ENCODE data around the gene GPC5. TPM values are rescaled to one million over a fixed set of nuclear protein-coding genes. Genes with fewer than 3 reads are reported as not detected.

GPC5 gene
- total and polyA plus RNA-seq, 2 experiments from 2014 or later = 0.32 TPM; not detected in 1

DNA sequence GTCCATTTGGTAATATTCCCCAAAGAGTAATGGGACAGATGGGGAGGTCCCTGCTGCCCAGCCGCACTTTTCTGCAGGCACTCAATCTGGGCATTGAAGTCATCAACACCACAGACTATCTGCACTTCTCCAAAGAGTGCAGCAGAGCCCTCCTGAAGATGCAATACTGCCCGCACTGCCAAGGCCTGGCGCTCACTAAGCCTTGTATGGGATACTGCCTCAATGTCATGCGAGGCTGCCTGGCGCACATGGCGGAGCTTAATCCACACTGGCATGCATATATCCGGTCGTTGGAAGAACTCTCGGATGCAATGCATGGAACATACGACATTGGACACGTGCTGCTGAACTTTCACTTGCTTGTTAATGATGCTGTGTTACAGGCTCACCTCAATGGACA, 295.0 kb downstream of the GPC5 start:
- in situ Hi-C loops (cut with MboI) = no loop called here
- TF ChIP-seq EZH2phosphoT487 (IDR thresholded peaks at IDR 0.05; ENCODE audit: insufficient read depth, low read depth) = no peak
- no peak for TF ChIP-seq EZH2 (IDR thresholded peaks at IDR 0.05; ENCODE audit: insufficient read depth, poor library complexity, severe bottlenecking)
- no peaks in the 10 kb centered on the region for H3K27me3 ChIP-seq (replicated peaks; ENCODE audit: insufficient read depth)
- no peak overlapping the region for H2AFZ ChIP-seq
- H3K27ac ChIP-seq = no peak overlapping the region
- H3K79me2 ChIP-seq (ENCODE audit: insufficient read depth) = no peaks in the 10 kb centered on the region
- H3K4me2 ChIP-seq (ENCODE audit: unreplicated experiment) = no peak overlapping the region
- H3K9me3 ChIP-seq (ENCODE audit: low read depth) = no peaks in the 10 kb centered on the region
- WGBS, 2 experiments (ENCODE audit: low coverage in 1 of 2, low lambda C conversion rate in 2 of 2, missing lambda C conversion rate in 2 of 2) = 50 to 58% methylated on average over 11 of the region's 11 CpGs
- no peaks in the 10 kb centered on the region for H3K9me2 ChIP-seq (ENCODE audit: insufficient read depth)
- no peak overlapping the region for H3K9ac ChIP-seq
- no peaks in the 10 kb centered on the region for H3K4me1 ChIP-seq (ENCODE audit: insufficient read depth)
- H4K20me1 ChIP-seq (ENCODE audit: insufficient read depth) = no peaks in the 10 kb centered on the region
- H3K36me3 ChIP-seq (ENCODE audit: low read depth) = no peaks in the 10 kb centered on the region
- H3F3A ChIP-seq (ENCODE audit: insufficient read depth) = no peaks in the 10 kb centered on the region
- H3K4me3 ChIP-seq = no peak overlapping the region
- DNase-seq = no peak

- Histone ChIP-seq H4K20me1 (ENCODE audit: insufficient read depth) (no peaks in the 10 kb centered on the region), H3F3A (ENCODE audit: insufficient read depth) (no peaks in the 10 kb centered on the region), H3K9me2 (ENCODE audit: insufficient read depth) (no peaks in the 10 kb centered on the region), H3K4me2 (ENCODE audit: unreplicated experiment) (no peak overlapping the region), H3K27me3 (replicated peaks; ENCODE audit: insufficient read depth) (no peaks in the 10 kb centered on the region), H3K27ac (no peak overlapping the region), H3K79me2 (ENCODE audit: insufficient read depth) (no peaks in the 10 kb centered on the region), H3K4me3 (no peak overlapping the region), H3K9ac (no peak overlapping the region), H2AFZ (no peak overlapping the region), H3K9me3 (ENCODE audit: low read depth) (no peaks in the 10 kb centered on the region), H3K4me1 (ENCODE audit: insufficient read depth) (no peaks in the 10 kb centered on the region), H3K36me3 (ENCODE audit: low read depth) (no peaks in the 10 kb centered on the region)
- WGBS, 2 experiments (ENCODE audit: low coverage in 1 of 2, low lambda C conversion rate in 2 of 2, missing lambda C conversion rate in 2 of 2) = 27 to 37% methylated on average over 2 of the region's 2 CpGs
- DNase-seq = no peak
- in situ Hi-C loops (cut with MboI) = no loop called here
- no peak for TF ChIP-seq EZH2 (IDR thresholded peaks at IDR 0.05; ENCODE audit: insufficient read depth, poor library complexity, severe bottlenecking)
- TF ChIP-seq EZH2phosphoT487 (IDR thresholded peaks at IDR 0.05; ENCODE audit: insufficient read depth, low read depth) = no peak
These were observed 299.9 kb downstream of the GPC5 start for GRCh38 chr13:91698308-91698707.

- no peak overlapping the region for H3K27ac ChIP-seq
- H3K36me3 ChIP-seq (ENCODE audit: low read depth) = no peaks in the 10 kb centered on the region
- no peaks in the 10 kb centered on the region for H3F3A ChIP-seq (ENCODE audit: insufficient read depth)
- no peak overlapping the region for H3K4me2 ChIP-seq (ENCODE audit: unreplicated experiment)
- no peak for TF ChIP-seq EZH2 (IDR thresholded peaks at IDR 0.05; ENCODE audit: insufficient read depth, poor library complexity, severe bottlenecking)
- TF ChIP-seq EZH2phosphoT487 (IDR thresholded peaks at IDR 0.05; ENCODE audit: insufficient read depth, low read depth) = no peak
- H2AFZ ChIP-seq = no peak overlapping the region
- no peaks in the 10 kb centered on the region for H3K27me3 ChIP-seq (replicated peaks; ENCODE audit: insufficient read depth)
- H3K9me3 ChIP-seq (ENCODE audit: low read depth) = no peaks in the 10 kb centered on the region
- H3K9ac ChIP-seq = no peak overlapping the region
- H3K4me3 ChIP-seq = no peak overlapping the region
- no peaks in the 10 kb centered on the region for H4K20me1 ChIP-seq (ENCODE audit: insufficient read depth)
- H3K79me2 ChIP-seq (ENCODE audit: insufficient read depth) = no peaks in the 10 kb centered on the region
- 17 to 35% methylated on average over 3 of the region's 3 CpGs for WGBS, 2 experiments (ENCODE audit: low coverage in 1 of 2, low lambda C conversion rate in 2 of 2, missing lambda C conversion rate in 2 of 2)
- in situ Hi-C loops (cut with MboI) = no loop called here
- no peaks in the 10 kb centered on the region for H3K4me1 ChIP-seq (ENCODE audit: insufficient read depth)
- no peaks in the 10 kb centered on the region for H3K9me2 ChIP-seq (ENCODE audit: insufficient read depth)
- no peak for DNase-seq
These were observed 300.3 kb downstream of the GPC5 start for GRCh38 chr13:91698767-91699166.

DNA sequence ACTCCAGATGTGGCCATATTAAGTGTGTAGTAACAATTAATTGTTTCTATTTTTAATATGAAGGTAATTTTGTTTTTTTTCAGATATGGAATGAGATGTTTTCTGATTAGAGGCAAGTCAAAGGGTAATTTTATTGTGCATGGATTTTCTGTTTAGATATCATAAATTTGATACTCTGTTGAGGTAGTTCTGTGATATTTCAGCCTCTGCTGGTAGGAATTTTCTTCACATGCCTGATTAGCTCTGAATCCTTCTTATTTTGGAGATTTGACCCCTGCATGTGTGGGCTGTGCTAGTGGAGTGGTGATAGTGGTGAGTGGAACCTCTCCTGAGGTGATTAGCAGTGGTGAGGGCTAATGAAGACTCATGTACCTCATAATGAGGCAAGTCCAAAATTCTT, 301.4 kb downstream of the GPC5 start:
- H3K79me2 ChIP-seq (ENCODE audit: insufficient read depth) = no peaks in the 10 kb centered on the region
- H3K9ac ChIP-seq = no peak overlapping the region
- no peaks in the 10 kb centered on the region for H3K9me3 ChIP-seq (ENCODE audit: low read depth)
- H3K36me3 ChIP-seq (ENCODE audit: low read depth) = no peaks in the 10 kb centered on the region
- H3K9me2 ChIP-seq (ENCODE audit: insufficient read depth) = no peaks in the 10 kb centered on the region
- no peak overlapping the region for H3K4me3 ChIP-seq
- no peak for DNase-seq
- no peak overlapping the region for H3K27ac ChIP-seq
- H2AFZ ChIP-seq = no peak overlapping the region
- no peaks in the 10 kb centered on the region for H3K27me3 ChIP-seq (replicated peaks; ENCODE audit: insufficient read depth)
- TF ChIP-seq EZH2phosphoT487 (IDR thresholded peaks at IDR 0.05; ENCODE audit: insufficient read depth, low read depth) (no peak), EZH2 (IDR thresholded peaks at IDR 0.05; ENCODE audit: insufficient read depth, poor library complexity, severe bottlenecking) (no peak)
- no peaks in the 10 kb centered on the region for H4K20me1 ChIP-seq (ENCODE audit: insufficient read depth)
- in situ Hi-C loops (cut with MboI) = no loop called here
- no peak overlapping the region for H3K4me2 ChIP-seq (ENCODE audit: unreplicated experiment)
- no peaks in the 10 kb centered on the region for H3K4me1 ChIP-seq (ENCODE audit: insufficient read depth)
- no peaks in the 10 kb centered on the region for H3F3A ChIP-seq (ENCODE audit: insufficient read depth)

DNA sequence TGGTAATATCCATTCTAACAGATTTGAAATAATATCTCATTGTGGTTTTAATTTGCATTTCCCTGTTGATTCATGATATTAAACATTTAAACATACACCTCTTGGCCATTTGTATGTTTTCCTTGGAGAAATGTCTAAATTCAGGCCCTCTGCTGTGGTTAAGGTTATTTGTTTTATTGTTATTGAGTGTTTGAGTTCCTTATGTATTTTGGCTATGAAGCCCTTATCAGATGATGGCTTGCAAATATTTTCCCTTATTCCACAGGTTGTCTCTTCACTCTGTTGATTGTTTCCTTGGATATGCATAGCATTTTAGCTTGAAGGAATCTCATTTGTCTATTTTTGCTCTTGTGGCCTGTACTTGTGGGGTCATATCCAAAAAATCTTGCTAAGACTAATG, 303.6 kb downstream of the GPC5 start:
- no peaks in the 10 kb centered on the region for H3K27me3 ChIP-seq (replicated peaks; ENCODE audit: insufficient read depth)
- H3K36me3 ChIP-seq (ENCODE audit: low read depth) = no peaks in the 10 kb centered on the region
- H3K9me3 ChIP-seq (ENCODE audit: low read depth) = no peaks in the 10 kb centered on the region

More for the DNA sequence above, 303.6 kb downstream of the GPC5 start:
- Histone ChIP-seq H3K4me3 (no peak overlapping the region), H3K9me2 (ENCODE audit: insufficient read depth) (no peaks in the 10 kb centered on the region), H4K20me1 (ENCODE audit: insufficient read depth) (no peaks in the 10 kb centered on the region), H3K9ac (no peak overlapping the region), H3K27ac (no peak overlapping the region), H3K4me1 (ENCODE audit: insufficient read depth) (no peaks in the 10 kb centered on the region), H2AFZ (no peak overlapping the region), H3K4me2 (ENCODE audit: unreplicated experiment) (no peak overlapping the region), H3K79me2 (ENCODE audit: insufficient read depth) (no peaks in the 10 kb centered on the region), H3F3A (ENCODE audit: insufficient read depth) (no peaks in the 10 kb centered on the region)
- DNase-seq = no peak
- no peak for TF ChIP-seq EZH2phosphoT487 (IDR thresholded peaks at IDR 0.05; ENCODE audit: insufficient read depth, low read depth)
- TF ChIP-seq EZH2 (IDR thresholded peaks at IDR 0.05; ENCODE audit: insufficient read depth, poor library complexity, severe bottlenecking) = no peak
- in situ Hi-C loops (cut with MboI) = no loop called here

Measured in GM23248 (cell line).